ENCODE measurements around the gene TRAF6. TPM values are rescaled to one million over a fixed set of nuclear protein-coding genes. Genes with fewer than 3 reads are reported as not detected.

The TRAF6 gene
- total and polyA plus RNA-seq, 2 donors (not counting 1 experiment from before 2014, with no cell fraction given), result 10.1 to 22.4 TPM

DNA sequence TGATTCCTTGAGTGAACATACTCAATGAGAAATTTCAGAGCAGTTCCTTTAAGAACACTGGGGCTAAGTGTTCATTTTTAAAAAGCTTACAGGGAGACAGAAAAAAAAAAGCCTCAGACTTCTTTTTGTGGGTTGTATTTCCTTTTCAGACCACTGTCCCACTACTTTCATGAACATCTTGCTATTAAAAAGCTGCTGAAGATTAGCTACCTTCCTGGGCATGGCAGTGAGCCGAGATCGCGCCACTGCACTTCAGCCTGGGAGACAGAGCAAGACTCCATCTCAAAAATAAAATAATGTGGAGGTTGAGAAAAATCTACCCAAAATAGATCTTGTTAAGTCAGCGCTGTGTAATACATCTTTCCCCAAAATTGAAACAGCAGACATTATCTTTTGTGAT, 10.8 kb downstream of the TRAF6 start:
- Histone ChIP-seq H3K9me3 (ENCODE audit: control extremely low read depth in 1 of 3, control insufficient read depth in 2 of 3, insufficient read depth in 1 of 3, low read length in 2 of 3) (no peaks in the 10 kb centered on the region), H3K27me3 (replicated peaks in 1 of 4; ENCODE audit: control extremely low read depth in 1 of 4, control insufficient read depth in 3 of 4, insufficient read depth in 4 of 4, low read length in 3 of 4) (no peaks in the 10 kb centered on the region), H3K4me1 (ENCODE audit: control insufficient read depth in 2 of 2, insufficient read depth in 2 of 2, low read length in 2 of 2) (no peaks in the 10 kb centered on the region), H3K27ac (ENCODE audit: low read length in 2 of 2) (no peak overlapping the region), H2AFZ (ENCODE audit: insufficient read depth, low read depth, low read length, poor library complexity, severe bottlenecking) (no peak overlapping the region), H3K4me3 (ENCODE audit: control extremely low read depth in 1 of 5, extremely low read depth in 1 of 5, insufficient read depth in 1 of 5, low read depth in 2 of 5, low read length in 4 of 5) (no peak overlapping the region), H3K79me2 (ENCODE audit: control insufficient read depth, insufficient read depth, low read length) (peaks cover 34% of the 10 kb centered on the region), H3K4me2 (replicated peaks; ENCODE audit: low read depth, low read length, poor library complexity, severe bottlenecking) (no peak overlapping the region), H3K9ac (ENCODE audit: low read length) (no peak overlapping the region), H4K20me1 (ENCODE audit: control insufficient read depth, insufficient read depth, low read length, poor library complexity, severe bottlenecking) (peaks cover 39% of the 10 kb centered on the region), H3K36me3 (replicated peaks in 1 of 2; ENCODE audit: control extremely low read depth in 1 of 2, control insufficient read depth in 1 of 2, extremely low read depth in 1 of 2, insufficient read depth in 2 of 2, low read length in 1 of 2) (peaks cover 13 to 63% of the 10 kb centered on the region in 2 experiments)
- ChIA-PET CTCF (interaction anchor here (1.1 to 2.9 kb wide), 2 partner anchors 10 to 209 kb away, joined by 3 to 14 read pairs; partner anchors contain the start of gene TRAF6), POLR2A (no interaction called here)
- intact Hi-C loops (cut with micrococcal nuclease), result no loop called here
- DNase-seq (no peak), ATAC-seq (ENCODE audit: low read depth) (no peak)
- no peak for TF ChIP-seq EZH2 (IDR thresholded peaks at IDR 0.05; ENCODE audit: borderline replicate concordance, insufficient read depth, low read depth, low read length, poor library complexity, severe bottlenecking)
- TF ChIP-seq, protein P1, sequence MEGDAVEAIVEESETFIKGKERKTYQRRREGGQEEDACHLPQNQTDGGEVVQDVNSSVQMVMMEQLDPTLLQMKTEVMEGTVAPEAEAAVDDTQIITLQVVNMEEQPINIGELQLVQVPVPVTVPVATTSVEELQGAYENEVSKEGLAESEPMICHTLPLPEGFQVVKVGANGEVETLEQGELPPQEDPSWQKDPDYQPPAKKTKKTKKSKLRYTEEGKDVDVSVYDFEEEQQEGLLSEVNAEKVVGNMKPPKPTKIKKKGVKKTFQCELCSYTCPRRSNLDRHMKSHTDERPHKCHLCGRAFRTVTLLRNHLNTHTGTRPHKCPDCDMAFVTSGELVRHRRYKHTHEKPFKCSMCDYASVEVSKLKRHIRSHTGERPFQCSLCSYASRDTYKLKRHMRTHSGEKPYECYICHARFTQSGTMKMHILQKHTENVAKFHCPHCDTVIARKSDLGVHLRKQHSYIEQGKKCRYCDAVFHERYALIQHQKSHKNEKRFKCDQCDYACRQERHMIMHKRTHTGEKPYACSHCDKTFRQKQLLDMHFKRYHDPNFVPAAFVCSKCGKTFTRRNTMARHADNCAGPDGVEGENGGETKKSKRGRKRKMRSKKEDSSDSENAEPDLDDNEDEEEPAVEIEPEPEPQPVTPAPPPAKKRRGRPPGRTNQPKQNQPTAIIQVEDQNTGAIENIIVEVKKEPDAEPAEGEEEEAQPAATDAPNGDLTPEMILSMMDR (IDR thresholded peaks at IDR 0.05), result no peak
- no peak overlapping the region for H3K4me3 Mint-ChIP-seq
- H3K9me3 Mint-ChIP-seq (ENCODE audit: insufficient read depth), result no peaks in the 10 kb centered on the region
- H3K4me1 Mint-ChIP-seq, result peaks cover 6% of the 10 kb centered on the region
- H3K27ac Mint-ChIP-seq, result no peak overlapping the region
- H3K27me3 Mint-ChIP-seq, result no peaks in the 10 kb centered on the region
- no CpG with 5 or more reads among the region's 4 CpGs for WGBS (ENCODE audit: insufficient coverage)

DNA sequence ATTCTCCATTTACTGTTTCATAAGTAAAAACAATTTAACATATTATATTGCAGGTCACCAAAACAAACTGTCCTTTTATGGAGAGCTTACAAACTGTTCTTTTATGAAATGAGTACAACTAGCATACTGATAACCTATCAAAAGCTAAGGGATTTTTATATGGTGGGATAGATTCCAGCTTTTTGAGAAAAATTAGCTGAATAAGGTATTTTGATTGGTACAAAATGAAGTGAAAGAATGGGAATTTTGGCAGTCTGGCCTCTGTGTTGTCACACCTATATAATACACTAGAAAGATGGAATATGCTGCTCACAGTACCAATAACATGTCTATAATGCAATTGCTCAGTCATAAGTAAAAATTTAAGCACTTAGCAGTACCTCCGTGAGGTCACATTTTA, 11.4 kb downstream of the TRAF6 start:
- Mint-ChIP-seq H3K4me1 (peaks cover 6% of the 10 kb centered on the region), H3K27ac (no peak overlapping the region), H3K27me3 (no peaks in the 10 kb centered on the region), H3K4me3 (no peak overlapping the region), H3K9me3 (ENCODE audit: insufficient read depth) (no peaks in the 10 kb centered on the region)
- DNase-seq, result no peak
- no CpG with 5 or more reads among the region's 1 CpG for WGBS (ENCODE audit: insufficient coverage)
- intact Hi-C loops (cut with micrococcal nuclease), result no loop called here
- Histone ChIP-seq H4K20me1 (ENCODE audit: control insufficient read depth, insufficient read depth, low read length, poor library complexity, severe bottlenecking) (peaks cover 33% of the 10 kb centered on the region), H3K4me1 (ENCODE audit: control insufficient read depth in 2 of 2, insufficient read depth in 2 of 2, low read length in 2 of 2) (no peaks in the 10 kb centered on the region), H3K9ac (ENCODE audit: low read length) (no peak overlapping the region), H3K4me3 (ENCODE audit: control extremely low read depth in 1 of 5, extremely low read depth in 1 of 5, insufficient read depth in 1 of 5, low read depth in 2 of 5, low read length in 4 of 5) (no peak overlapping the region), H2AFZ (ENCODE audit: insufficient read depth, low read depth, low read length, poor library complexity, severe bottlenecking) (no peak overlapping the region), H3K27me3 (replicated peaks in 1 of 4; ENCODE audit: control extremely low read depth in 1 of 4, control insufficient read depth in 3 of 4, insufficient read depth in 4 of 4, low read length in 3 of 4) (no peaks in the 10 kb centered on the region), H3K27ac (ENCODE audit: low read length in 2 of 2) (no peak overlapping the region), H3K9me3 (ENCODE audit: control extremely low read depth in 1 of 3, control insufficient read depth in 2 of 3, insufficient read depth in 1 of 3, low read length in 2 of 3) (no peaks in the 10 kb centered on the region), H3K4me2 (replicated peaks; ENCODE audit: low read depth, low read length, poor library complexity, severe bottlenecking) (no peak overlapping the region), H3K79me2 (ENCODE audit: control insufficient read depth, insufficient read depth, low read length) (peaks cover 29% of the 10 kb centered on the region), H3K36me3 (replicated peaks in 1 of 2; ENCODE audit: control extremely low read depth in 1 of 2, control insufficient read depth in 1 of 2, extremely low read depth in 1 of 2, insufficient read depth in 2 of 2, low read length in 1 of 2) (peaks cover 15 to 65% of the 10 kb centered on the region in 2 experiments)
- ATAC-seq (ENCODE audit: low read depth), result no peak
- no peak for TF ChIP-seq EZH2 (IDR thresholded peaks at IDR 0.05; ENCODE audit: borderline replicate concordance, insufficient read depth, low read depth, low read length, poor library complexity, severe bottlenecking)
- TF ChIP-seq, protein P1 (IDR thresholded peaks at IDR 0.05), result no peak
- ChIA-PET POLR2A (no interaction called here), CTCF (interaction anchor here (1.0 to 2.9 kb wide), 2 partner anchors 11 to 207 kb away, joined by 3 to 14 read pairs; partner anchors contain the start of gene TRAF6)

All from B cell (primary cell).